ENCODE data around the gene ATP5F1E. TPM values are rescaled to one million over a fixed set of nuclear protein-coding genes. Genes with fewer than 3 reads are reported as not detected.

ATP5F1E gene
- total RNA-seq, 1 donor from 2014 or later = 94.4 TPM

DNA sequence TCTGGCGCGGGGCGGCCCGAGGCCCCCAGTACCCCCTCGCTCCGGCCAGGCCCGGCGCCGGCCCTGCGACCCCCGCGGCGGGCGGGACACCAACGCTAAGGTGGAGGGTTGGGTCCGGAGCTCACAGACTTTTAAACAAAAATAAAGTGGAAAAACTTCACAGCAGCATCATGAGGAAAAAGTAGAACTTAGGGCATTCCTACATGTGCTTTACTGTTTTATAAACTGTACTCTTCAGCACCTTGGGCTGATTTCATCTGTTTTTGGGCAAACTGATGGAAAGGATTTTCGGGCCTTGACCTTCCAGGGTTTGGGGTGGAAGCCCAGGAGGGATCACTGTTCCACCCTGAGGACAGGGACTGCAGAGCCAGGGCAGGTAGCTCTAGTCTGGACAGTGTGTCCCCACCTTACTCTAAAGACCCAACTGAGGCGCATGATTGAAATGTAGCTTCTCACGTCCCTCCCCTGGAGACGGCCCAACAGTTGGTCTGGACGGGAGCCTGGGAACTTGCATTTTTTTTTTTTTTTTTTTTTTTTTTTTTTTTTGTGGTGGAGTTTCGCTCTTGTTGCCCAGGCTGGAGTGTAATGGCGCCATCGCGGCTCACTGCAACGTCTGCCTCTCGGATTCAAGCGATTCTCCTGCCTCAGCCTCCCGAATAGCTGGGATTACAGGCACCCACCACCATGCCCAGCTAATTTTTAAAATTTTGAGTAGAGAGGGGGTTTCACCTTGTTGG is 50.3 kb downstream of the ATP5F1E start:
- Histone ChIP-seq H3K9ac (ENCODE audit: low read length) (peak overlapping the region; percentile 82), H3K4me2 (ENCODE audit: low read length) (peak overlapping the region; percentile 94), H3K36me3 (ENCODE audit: insufficient read depth, low read length) (peaks cover under 1% of the 10 kb centered on the region), H3K27me3 (ENCODE audit: insufficient read depth, low read length) (no peaks in the 10 kb centered on the region), H3K27ac (ENCODE audit: low read depth, low read length) (peak overlapping the region; percentile 87), H3K4me1 (ENCODE audit: insufficient read depth, low read length) (peaks cover 4% of the 10 kb centered on the region), H3K9me3 (ENCODE audit: insufficient read depth, low read depth, low read length) (no peaks in the 10 kb centered on the region), H3K4me3 (ENCODE audit: insufficient read depth, low read depth, low read length) (peak overlapping the region; percentile 90), H4K20me1 (ENCODE audit: insufficient read depth, low read length) (peaks cover 42% of the 10 kb centered on the region), H3K79me2 (ENCODE audit: insufficient read depth, low read length) (peaks cover 50% of the 10 kb centered on the region), H2AFZ (ENCODE audit: low read depth, low read length) (peak overlapping the region; percentile 40)
- no peak for TF ChIP-seq EZH2 (IDR thresholded peaks at IDR 0.05; ENCODE audit: insufficient read depth, low read length)
- TF ChIP-seq, protein P1, sequence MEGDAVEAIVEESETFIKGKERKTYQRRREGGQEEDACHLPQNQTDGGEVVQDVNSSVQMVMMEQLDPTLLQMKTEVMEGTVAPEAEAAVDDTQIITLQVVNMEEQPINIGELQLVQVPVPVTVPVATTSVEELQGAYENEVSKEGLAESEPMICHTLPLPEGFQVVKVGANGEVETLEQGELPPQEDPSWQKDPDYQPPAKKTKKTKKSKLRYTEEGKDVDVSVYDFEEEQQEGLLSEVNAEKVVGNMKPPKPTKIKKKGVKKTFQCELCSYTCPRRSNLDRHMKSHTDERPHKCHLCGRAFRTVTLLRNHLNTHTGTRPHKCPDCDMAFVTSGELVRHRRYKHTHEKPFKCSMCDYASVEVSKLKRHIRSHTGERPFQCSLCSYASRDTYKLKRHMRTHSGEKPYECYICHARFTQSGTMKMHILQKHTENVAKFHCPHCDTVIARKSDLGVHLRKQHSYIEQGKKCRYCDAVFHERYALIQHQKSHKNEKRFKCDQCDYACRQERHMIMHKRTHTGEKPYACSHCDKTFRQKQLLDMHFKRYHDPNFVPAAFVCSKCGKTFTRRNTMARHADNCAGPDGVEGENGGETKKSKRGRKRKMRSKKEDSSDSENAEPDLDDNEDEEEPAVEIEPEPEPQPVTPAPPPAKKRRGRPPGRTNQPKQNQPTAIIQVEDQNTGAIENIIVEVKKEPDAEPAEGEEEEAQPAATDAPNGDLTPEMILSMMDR (IDR thresholded peaks at IDR 0.05; ENCODE audit: insufficient read depth, low read depth, low read length) = no peak
- H3K9me3 Mint-ChIP-seq (ENCODE audit: unreplicated experiment) = peaks cover 11% of the 10 kb centered on the region
- peaks cover 2% of the 10 kb centered on the region for H3K36me3 Mint-ChIP-seq (ENCODE audit: low read depth, unreplicated experiment)
- peak overlapping the region; percentile 91 for H3K27ac Mint-ChIP-seq (ENCODE audit: unreplicated experiment)
- DNase-seq (ENCODE audit: low read depth) (peak; percentile 11), FAIRE-seq (no peak)
- peak overlapping the region; percentile 94 for H3K4me3 Mint-ChIP-seq (ENCODE audit: unreplicated experiment)
- peaks cover 14% of the 10 kb centered on the region for H3K4me1 Mint-ChIP-seq (ENCODE audit: low read depth, unreplicated experiment)
- no peaks in the 10 kb centered on the region for H3K27me3 Mint-ChIP-seq (ENCODE audit: low read depth, unreplicated experiment)

DNA sequence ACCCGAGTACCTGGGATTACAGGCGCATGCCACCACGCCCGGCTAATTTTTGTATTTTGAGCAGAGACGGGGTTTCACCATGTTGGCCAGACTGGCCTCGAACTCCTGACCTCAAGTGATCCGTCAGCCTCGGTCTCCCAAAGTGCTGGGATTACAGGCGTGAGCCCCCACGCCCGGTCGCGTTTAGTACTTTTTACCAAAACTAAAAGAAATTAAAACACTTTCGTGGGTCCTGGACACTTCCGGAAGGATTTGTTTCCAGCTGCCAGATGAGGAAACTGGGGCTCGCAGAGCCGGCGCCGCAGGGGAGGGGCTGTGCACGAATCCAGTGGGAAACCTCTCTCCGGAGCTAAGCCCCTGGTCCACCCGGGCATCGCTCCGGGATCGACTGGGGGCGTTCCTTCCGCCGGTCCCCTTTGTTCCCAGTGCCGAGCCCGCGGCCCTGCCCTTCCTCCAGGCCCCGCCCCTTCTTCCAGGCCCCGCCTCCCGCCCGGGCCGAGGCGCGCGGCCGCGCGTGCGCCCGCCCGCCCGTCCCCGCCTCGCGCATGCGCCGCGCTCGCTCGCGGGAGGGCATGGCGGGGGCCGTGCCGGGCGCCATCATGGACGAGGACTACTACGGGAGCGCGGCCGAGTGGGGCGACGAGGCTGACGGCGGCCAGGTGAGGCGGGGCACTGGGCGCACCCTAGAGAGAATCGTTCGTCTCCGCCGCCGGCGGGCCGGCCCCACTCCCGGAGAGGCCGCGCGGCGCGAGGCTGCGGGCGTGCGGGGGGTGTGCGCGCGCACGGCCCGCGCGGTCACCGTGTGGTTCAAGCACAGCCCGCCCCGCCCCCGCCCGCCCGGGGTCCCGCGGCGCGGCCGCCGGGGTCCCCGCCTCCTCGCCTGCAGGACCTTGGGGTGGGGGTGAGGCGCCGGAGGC is 51.2 kb downstream of the ATP5F1E start, which contains the start of gene NELFCD:
TSS of gene NELFCD (plus strand) at position 546 of the 917 bp plus-strand sequence. CDS start at position 600, 54 bp downstream.
- peak within 1 kb of the TSS; percentile 90 for H3K4me3 ChIP-seq (ENCODE audit: insufficient read depth, low read depth, low read length)
- no peak for FAIRE-seq
- no peaks in the 10 kb centered on the region for H3K27me3 ChIP-seq (ENCODE audit: insufficient read depth, low read length)
- peak within 1 kb of the TSS; percentile 94 for H3K4me2 ChIP-seq (ENCODE audit: low read length)
- H3K9me3 ChIP-seq (ENCODE audit: insufficient read depth, low read depth, low read length) = no peaks in the 10 kb centered on the region
- Mint-ChIP-seq H3K36me3 (ENCODE audit: low read depth, unreplicated experiment) (peaks cover 5% of the 10 kb centered on the region), H3K4me3 (ENCODE audit: unreplicated experiment) (peak within 1 kb of the TSS; percentile 94), H3K27me3 (ENCODE audit: low read depth, unreplicated experiment) (no peaks in the 10 kb centered on the region), H3K4me1 (ENCODE audit: low read depth, unreplicated experiment) (peaks cover 14% of the 10 kb centered on the region), H3K9me3 (ENCODE audit: unreplicated experiment) (peaks cover 13% of the 10 kb centered on the region), H3K27ac (ENCODE audit: unreplicated experiment) (peak within 1 kb of the TSS; percentile 91)
- no peaks in the 10 kb centered on the region for H3K36me3 ChIP-seq (ENCODE audit: insufficient read depth, low read length)
- TF ChIP-seq, protein P1 (IDR thresholded peaks at IDR 0.05; ENCODE audit: insufficient read depth, low read depth, low read length) = no peak
- TF ChIP-seq EZH2 (IDR thresholded peaks at IDR 0.05; ENCODE audit: insufficient read depth, low read length) = no peak
- H3K27ac ChIP-seq (ENCODE audit: low read depth, low read length) = peak within 1 kb of the TSS; percentile 87
- peak within 1 kb of the TSS; percentile 82 for H2AFZ ChIP-seq (ENCODE audit: low read depth, low read length)
- peaks cover 43% of the 10 kb centered on the region for H3K79me2 ChIP-seq (ENCODE audit: insufficient read depth, low read length)
- DNase-seq (ENCODE audit: low read depth) = peak; percentile 49
- peak within 1 kb of the TSS; percentile 82 for H3K9ac ChIP-seq (ENCODE audit: low read length)
- H4K20me1 ChIP-seq (ENCODE audit: insufficient read depth, low read length) = peaks cover 33% of the 10 kb centered on the region
- peaks cover 4% of the 10 kb centered on the region for H3K4me1 ChIP-seq (ENCODE audit: insufficient read depth, low read length)

All from astrocyte (in vitro differentiated cells and primary cell).